ENCODE measurements around the gene ABCC6. TPM values are rescaled to one million over a fixed set of nuclear protein-coding genes. Genes with fewer than 3 reads are reported as not detected.

ABCC6 gene
- polyA plus RNA-seq, 1 of the 3 experiments (the other 2 are of a cell fraction) = 0.71 TPM

DNA sequence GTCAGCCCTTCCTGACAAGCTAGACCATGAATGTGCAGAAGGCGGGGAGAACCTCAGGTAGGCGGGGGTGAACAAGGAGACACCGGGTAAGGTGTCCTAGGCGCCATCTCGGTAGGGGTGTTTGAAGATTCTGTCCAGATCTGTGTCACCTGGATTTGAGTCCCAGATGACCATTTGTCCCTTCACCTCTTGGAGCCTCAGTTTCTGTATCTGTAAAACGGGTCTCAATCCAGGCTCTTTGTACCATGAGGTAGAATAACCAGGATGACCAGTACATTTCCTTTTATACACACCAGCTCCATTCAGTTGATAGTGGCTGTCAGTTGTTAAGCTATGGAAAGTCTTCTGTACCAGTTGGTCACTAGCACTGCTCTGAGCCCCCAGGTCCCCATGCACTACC is 86.7 kb downstream of the ABCC6 start:
- POLR2A ChIA-PET = no interaction called here
- CTCF ChIA-PET = interaction anchor here (1.1 to 1.7 kb wide), 4 partner anchors 9 to 58 kb away, joined by 3 to 7 read pairs (median 3); no protein-coding TSS in a partner anchor

More for the DNA sequence above, 86.7 kb downstream of the ABCC6 start:
- Histone ChIP-seq H3K9me3 (no peaks in the 10 kb centered on the region), H3K27me3 (ENCODE audit: insufficient read depth) (no peaks in the 10 kb centered on the region), H3K79me2 (ENCODE audit: insufficient read depth) (no peaks in the 10 kb centered on the region), H3K36me3 (replicated peaks in 1 of 2; ENCODE audit: control insufficient read depth in 1 of 2, insufficient read depth in 2 of 2, low read length in 1 of 2) (peaks cover 34 to 36% of the 10 kb centered on the region in 2 experiments), H3K9ac (no peak overlapping the region), H4K20me1 (ENCODE audit: insufficient read depth) (no peaks in the 10 kb centered on the region), H3K4me1 (ENCODE audit: control insufficient read depth in 1 of 2, insufficient read depth in 2 of 2, low read depth in 1 of 2, low read length in 1 of 2) (peaks cover 0 to 6% of the 10 kb centered on the region in 2 experiments; a peak in 1 of 4 replicates), H3K9me2 (no peaks in the 10 kb centered on the region), H3K4me3 (ENCODE audit: low read depth in 2 of 2, low read length in 1 of 2) (no peak overlapping the region), H2AFZ (ENCODE audit: low read depth) (no peak overlapping the region), H3K27ac (ENCODE audit: low read depth in 2 of 2, low read length in 1 of 2) (no peak overlapping the region), H3K4me2 (no peak overlapping the region), H3F3A (replicated peaks; ENCODE audit: insufficient read depth) (no peaks in the 10 kb centered on the region)
- WGBS (ENCODE audit: low lambda C conversion rate) = 96% methylated on average over 6 of the region's 6 CpGs
- DNase-seq = no peak
- TF ChIP-seq, protein P1, sequence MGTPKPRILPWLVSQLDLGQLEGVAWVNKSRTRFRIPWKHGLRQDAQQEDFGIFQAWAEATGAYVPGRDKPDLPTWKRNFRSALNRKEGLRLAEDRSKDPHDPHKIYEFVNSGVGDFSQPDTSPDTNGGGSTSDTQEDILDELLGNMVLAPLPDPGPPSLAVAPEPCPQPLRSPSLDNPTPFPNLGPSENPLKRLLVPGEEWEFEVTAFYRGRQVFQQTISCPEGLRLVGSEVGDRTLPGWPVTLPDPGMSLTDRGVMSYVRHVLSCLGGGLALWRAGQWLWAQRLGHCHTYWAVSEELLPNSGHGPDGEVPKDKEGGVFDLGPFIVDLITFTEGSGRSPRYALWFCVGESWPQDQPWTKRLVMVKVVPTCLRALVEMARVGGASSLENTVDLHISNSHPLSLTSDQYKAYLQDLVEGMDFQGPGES (IDR thresholded peaks at IDR 0.05; ENCODE audit: low read depth, low read length) = no peak
- TF ChIP-seq MXI1 (IDR thresholded peaks at IDR 0.05; ENCODE audit: low read depth, low read length) = no peak
- TF ChIP-seq CHD2 (IDR thresholded peaks at IDR 0.05; ENCODE audit: low read length, partially characterized antibody) = no peak
- TF ChIP-seq, protein P2, sequence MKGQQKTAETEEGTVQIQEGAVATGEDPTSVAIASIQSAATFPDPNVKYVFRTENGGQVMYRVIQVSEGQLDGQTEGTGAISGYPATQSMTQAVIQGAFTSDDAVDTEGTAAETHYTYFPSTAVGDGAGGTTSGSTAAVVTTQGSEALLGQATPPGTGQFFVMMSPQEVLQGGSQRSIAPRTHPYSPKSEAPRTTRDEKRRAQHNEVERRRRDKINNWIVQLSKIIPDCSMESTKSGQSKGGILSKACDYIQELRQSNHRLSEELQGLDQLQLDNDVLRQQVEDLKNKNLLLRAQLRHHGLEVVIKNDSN (IDR thresholded peaks at IDR 0.05; ENCODE audit: borderline replicate concordance, low read depth) = no peak
- TF ChIP-seq, protein P3, sequence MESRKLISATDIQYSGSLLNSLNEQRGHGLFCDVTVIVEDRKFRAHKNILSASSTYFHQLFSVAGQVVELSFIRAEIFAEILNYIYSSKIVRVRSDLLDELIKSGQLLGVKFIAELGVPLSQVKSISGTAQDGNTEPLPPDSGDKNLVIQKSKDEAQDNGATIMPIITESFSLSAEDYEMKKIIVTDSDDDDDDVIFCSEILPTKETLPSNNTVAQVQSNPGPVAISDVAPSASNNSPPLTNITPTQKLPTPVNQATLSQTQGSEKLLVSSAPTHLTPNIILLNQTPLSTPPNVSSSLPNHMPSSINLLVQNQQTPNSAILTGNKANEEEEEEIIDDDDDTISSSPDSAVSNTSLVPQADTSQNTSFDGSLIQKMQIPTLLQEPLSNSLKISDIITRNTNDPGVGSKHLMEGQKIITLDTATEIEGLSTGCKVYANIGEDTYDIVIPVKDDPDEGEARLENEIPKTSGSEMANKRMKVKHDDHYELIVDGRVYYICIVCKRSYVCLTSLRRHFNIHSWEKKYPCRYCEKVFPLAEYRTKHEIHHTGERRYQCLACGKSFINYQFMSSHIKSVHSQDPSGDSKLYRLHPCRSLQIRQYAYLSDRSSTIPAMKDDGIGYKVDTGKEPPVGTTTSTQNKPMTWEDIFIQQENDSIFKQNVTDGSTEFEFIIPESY (IDR thresholded peaks at IDR 0.05; ENCODE audit: borderline replicate concordance, low read depth) = no peak
- no peak for TF ChIP-seq YY1 (IDR thresholded peaks at IDR 0.05; ENCODE audit: low read depth)
- TF ChIP-seq EP300 (IDR thresholded peaks at IDR 0.05; ENCODE audit: borderline replicate concordance in 1 of 2, low read depth in 1 of 2, low read length in 1 of 2) = no peak
- TF ChIP-seq SMC3 (IDR thresholded peaks at IDR 0.05; ENCODE audit: low read depth, low read length) = no peak
- TF ChIP-seq, protein P4, sequence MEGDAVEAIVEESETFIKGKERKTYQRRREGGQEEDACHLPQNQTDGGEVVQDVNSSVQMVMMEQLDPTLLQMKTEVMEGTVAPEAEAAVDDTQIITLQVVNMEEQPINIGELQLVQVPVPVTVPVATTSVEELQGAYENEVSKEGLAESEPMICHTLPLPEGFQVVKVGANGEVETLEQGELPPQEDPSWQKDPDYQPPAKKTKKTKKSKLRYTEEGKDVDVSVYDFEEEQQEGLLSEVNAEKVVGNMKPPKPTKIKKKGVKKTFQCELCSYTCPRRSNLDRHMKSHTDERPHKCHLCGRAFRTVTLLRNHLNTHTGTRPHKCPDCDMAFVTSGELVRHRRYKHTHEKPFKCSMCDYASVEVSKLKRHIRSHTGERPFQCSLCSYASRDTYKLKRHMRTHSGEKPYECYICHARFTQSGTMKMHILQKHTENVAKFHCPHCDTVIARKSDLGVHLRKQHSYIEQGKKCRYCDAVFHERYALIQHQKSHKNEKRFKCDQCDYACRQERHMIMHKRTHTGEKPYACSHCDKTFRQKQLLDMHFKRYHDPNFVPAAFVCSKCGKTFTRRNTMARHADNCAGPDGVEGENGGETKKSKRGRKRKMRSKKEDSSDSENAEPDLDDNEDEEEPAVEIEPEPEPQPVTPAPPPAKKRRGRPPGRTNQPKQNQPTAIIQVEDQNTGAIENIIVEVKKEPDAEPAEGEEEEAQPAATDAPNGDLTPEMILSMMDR (IDR thresholded peaks at IDR 0.05) = no peak
- TF ChIP-seq JUND (IDR thresholded peaks at IDR 0.05) = no peak

Data from SK-N-SH (cell line).